Right lobe of liver (tissue), 4 donors: ENCODE measurements around the gene RAB33A.

ENCODE experiments used
- POLR2A ChIP-seq: fragments of 450-650 bp; IDR thresholded peaks from one replicate; pipeline ENCODE4 v1.6.1; 2017; ENCODE audit warnings: antibody characterized with exemption, mild to moderate bottlenecking
- TF ChIP-seq, protein P1 (sequence below), 4 donors: fragments of 200-600 bp in 3 of 4; fragments of 450-650 bp in 1 of 4; IDR thresholded peaks; one replicate each; pipeline versions ENCODE4 v1.5.1 to v1.8.0; 2016 to 2022; ENCODE audit warnings: antibody characterized with exemption in 4 of 4, mild to moderate bottlenecking in 2 of 4
- donor health status: DM: no; HTN: no; CAD: no.
- donor health status: DM: no; HTN: no; CAD: no.
- donor health status: DM: no; HTN: yes; CAD: no.

DNA sequence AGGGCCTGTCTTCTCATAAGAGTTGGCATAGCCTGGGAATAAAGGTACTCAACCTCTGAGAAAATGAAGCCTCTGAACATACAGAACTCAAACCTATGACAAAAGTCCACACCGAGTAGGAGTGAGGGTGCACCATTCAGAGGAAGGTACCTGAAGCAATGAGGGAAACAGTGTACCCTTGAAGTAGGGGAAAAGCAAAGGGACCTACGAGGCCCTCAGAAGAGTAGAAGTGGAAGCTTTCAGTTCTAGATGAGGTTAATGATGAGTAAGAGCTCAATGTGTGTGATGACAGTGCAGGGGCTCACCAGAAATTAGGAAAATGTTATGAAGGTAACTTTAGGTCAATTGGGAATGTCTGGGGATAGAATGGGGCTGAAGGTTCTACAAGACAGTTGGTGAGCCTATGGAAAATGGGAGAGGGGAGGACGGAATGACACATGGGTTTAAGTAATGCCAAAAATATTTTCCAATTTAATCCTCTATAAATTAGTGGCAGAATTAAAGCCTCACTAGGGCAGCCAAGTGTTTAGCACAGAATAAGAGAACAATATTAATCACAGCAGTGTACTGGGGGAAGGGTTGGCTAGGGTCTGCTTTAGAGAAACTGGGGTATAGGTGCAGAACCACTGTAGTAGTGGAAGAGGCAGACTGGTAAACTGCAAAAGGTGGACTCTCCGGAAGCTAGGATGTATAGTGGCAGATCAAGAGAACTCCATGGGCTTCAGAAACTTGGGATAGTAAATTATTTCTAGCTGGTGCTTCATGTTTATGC lies 39.8 kb downstream of the RAB33A start:
- TF ChIP-seq, protein P1, sequence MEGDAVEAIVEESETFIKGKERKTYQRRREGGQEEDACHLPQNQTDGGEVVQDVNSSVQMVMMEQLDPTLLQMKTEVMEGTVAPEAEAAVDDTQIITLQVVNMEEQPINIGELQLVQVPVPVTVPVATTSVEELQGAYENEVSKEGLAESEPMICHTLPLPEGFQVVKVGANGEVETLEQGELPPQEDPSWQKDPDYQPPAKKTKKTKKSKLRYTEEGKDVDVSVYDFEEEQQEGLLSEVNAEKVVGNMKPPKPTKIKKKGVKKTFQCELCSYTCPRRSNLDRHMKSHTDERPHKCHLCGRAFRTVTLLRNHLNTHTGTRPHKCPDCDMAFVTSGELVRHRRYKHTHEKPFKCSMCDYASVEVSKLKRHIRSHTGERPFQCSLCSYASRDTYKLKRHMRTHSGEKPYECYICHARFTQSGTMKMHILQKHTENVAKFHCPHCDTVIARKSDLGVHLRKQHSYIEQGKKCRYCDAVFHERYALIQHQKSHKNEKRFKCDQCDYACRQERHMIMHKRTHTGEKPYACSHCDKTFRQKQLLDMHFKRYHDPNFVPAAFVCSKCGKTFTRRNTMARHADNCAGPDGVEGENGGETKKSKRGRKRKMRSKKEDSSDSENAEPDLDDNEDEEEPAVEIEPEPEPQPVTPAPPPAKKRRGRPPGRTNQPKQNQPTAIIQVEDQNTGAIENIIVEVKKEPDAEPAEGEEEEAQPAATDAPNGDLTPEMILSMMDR (IDR thresholded peaks at IDR 0.05): no peak
- TF ChIP-seq POLR2A: no peak
